ENCODE measurements around the gene FAM227B. TPM values are rescaled to one million over a fixed set of nuclear protein-coding genes. Genes with fewer than 3 reads are reported as not detected.

The FAM227B gene
- total and polyA plus RNA-seq, 9 donors: 7.0 to 21.8 (median 11.5) TPM

DNA sequence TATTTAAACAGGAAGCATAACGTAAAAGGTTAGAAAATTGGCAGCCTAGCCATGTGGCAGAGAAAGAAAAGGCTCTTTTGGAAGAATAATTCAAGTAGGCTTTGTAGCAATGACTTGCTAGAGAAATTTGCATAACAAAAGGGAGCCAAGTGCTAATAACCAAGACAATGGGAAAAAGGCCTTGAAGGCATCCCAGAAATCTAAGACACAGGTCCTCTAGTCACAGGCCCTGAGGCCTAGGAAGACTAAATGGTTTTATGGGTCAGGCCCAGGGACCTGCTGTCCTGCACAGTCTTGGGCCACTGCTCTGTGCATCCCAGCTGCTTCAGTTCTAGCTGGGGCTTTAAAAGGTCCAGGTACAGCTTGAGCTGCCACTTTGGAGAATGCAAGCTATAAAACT is 119.0 kb downstream of the FAM227B start:
- H3K4me1 ChIP-seq (ENCODE audit: insufficient read depth): no peaks in the 10 kb centered on the region
- 74 to 89% (median 79%) methylated on average over 1 of the region's 1 CpG for WGBS, 3 donors

DNA sequence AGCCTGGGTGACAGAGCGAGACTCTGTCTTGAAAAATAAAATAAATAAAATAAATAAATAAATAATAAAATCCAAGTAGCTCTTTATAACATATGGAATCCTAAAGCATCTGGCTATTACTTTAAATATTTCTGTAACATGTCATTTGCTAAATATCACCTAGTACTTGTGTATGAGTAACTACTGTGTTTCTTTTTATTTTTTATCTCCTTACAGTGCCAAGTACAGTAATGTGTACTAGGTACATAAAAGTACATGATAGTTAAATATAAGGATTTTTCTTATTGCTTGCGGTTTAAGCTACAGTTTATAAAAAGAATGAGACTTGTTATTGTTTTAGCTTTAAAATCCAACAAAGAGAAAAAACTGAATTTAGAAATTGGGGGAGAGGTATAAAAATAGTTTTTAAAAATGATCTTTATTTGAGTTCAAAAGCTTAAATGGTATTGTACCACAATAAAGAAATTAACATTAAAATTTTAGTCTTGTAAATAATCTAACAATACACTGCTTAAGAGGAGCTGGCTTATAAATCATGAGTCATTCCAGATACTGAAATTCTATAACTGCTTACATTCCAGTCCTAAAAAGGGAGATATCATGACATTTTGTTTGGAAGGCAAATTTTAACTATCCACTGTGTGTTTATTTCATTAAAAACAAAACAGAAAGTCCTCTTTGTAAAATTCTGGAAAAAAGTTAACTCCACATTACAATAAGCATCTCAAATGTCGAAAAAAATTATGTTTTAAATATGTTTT is 124.4 kb downstream of the FAM227B start:
- TF ChIP-seq, protein P1, sequence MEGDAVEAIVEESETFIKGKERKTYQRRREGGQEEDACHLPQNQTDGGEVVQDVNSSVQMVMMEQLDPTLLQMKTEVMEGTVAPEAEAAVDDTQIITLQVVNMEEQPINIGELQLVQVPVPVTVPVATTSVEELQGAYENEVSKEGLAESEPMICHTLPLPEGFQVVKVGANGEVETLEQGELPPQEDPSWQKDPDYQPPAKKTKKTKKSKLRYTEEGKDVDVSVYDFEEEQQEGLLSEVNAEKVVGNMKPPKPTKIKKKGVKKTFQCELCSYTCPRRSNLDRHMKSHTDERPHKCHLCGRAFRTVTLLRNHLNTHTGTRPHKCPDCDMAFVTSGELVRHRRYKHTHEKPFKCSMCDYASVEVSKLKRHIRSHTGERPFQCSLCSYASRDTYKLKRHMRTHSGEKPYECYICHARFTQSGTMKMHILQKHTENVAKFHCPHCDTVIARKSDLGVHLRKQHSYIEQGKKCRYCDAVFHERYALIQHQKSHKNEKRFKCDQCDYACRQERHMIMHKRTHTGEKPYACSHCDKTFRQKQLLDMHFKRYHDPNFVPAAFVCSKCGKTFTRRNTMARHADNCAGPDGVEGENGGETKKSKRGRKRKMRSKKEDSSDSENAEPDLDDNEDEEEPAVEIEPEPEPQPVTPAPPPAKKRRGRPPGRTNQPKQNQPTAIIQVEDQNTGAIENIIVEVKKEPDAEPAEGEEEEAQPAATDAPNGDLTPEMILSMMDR (IDR thresholded peaks at IDR 0.05): no peak
- no peak for TF ChIP-seq POLR2A (IDR thresholded peaks at IDR 0.05)
- TF ChIP-seq EP300 (IDR thresholded peaks at IDR 0.05): no peak
- intact Hi-C loops (cut with DNase I): no loop called here
- Histone ChIP-seq H3K27ac (no peak overlapping the region), H3K4me1 (ENCODE audit: insufficient read depth) (peaks cover 3% of the 10 kb centered on the region), H3K4me3 (no peak overlapping the region), H3K36me3 (no peaks in the 10 kb centered on the region), H3K9me3 (peaks cover 0 to 5% of the 10 kb centered on the region in 2 donors), H3K27me3 (no peaks in the 10 kb centered on the region)
- 32 to 49% (median 37%) methylated on average over 3 of the region's 3 CpGs for WGBS, 3 donors
- DNase-seq: no peak

More for the DNA sequence above, 119.0 kb downstream of the FAM227B start:
- Histone ChIP-seq H3K27ac (no peak overlapping the region), H3K9me3 (peaks cover 0 to 5% of the 10 kb centered on the region in 2 donors), H3K36me3 (no peaks in the 10 kb centered on the region), H3K27me3 (no peaks in the 10 kb centered on the region), H3K4me3 (no peak overlapping the region)
- no peak for DNase-seq
- intact Hi-C loops (cut with DNase I): no loop called here
- no peak for TF ChIP-seq POLR2A (IDR thresholded peaks at IDR 0.05)
- TF ChIP-seq, protein P1 (IDR thresholded peaks at IDR 0.05): no peak
- no peak for TF ChIP-seq EP300 (IDR thresholded peaks at IDR 0.05)

DNA sequence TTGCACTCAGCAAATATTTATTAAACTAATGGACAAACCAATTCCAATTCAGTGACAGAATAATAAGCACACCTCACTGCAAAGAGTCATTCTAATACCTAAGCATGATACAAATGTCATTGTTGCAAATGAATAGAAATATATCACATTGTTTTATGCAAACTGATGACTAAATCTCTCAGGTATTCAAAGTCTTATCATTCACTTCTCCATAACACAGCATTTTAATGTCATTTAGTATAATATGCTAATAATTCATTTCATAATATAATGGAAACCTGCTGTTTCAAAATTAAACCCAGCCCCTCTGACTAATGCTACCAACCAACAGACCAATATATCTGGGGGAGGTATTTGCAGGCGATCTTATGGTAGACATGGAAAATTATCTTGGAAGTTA is 125.8 kb downstream of the FAM227B start:
- intact Hi-C loops (cut with DNase I): no loop called here
- peaks cover 3% of the 10 kb centered on the region for H3K4me1 ChIP-seq (ENCODE audit: insufficient read depth)
- no peak overlapping the region for H3K4me3 ChIP-seq
- H3K36me3 ChIP-seq: no peaks in the 10 kb centered on the region
- WGBS, 3 donors: 81 to 91% (median 86%) methylated on average over 1 of the region's 1 CpG
- no peak overlapping the region for H3K27ac ChIP-seq
- TF ChIP-seq EP300 (IDR thresholded peaks at IDR 0.05) (no peak), POLR2A (IDR thresholded peaks at IDR 0.05) (no peak)
- TF ChIP-seq, protein P1 (IDR thresholded peaks at IDR 0.05): no peak
- DNase-seq: no peak
- no peaks in the 10 kb centered on the region for H3K27me3 ChIP-seq
- no peaks in the 10 kb centered on the region for H3K9me3 ChIP-seq

DNA sequence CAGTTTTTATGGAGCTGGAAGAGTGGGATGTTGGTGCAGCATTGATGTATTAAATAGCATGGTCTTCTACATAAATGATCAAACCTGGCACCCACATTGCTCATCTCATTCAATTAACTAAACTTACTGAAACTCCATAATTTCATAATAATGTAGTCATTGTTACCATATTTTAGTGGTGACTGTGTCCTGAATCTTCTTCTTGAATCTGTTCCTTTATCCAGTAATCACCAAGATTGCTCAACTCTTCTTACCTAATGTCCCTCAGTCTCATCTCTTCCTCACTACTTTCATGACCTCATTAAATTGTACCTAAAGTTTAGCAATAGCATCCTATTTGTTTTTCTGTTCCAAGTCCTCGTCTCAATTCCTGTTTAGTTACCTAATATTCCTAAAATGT is 127.8 kb downstream of the FAM227B start:
- WGBS, 3 donors: 87 to 100% (median 94%) methylated on average over 1 of the region's 1 CpG
- Histone ChIP-seq H3K9me3 (no peaks in the 10 kb centered on the region), H3K36me3 (no peaks in the 10 kb centered on the region), H3K4me3 (no peak overlapping the region), H3K27me3 (no peaks in the 10 kb centered on the region), H3K4me1 (ENCODE audit: insufficient read depth) (peaks cover 3% of the 10 kb centered on the region), H3K27ac (no peak overlapping the region)
- no peak for DNase-seq
- no peak for TF ChIP-seq EP300 (IDR thresholded peaks at IDR 0.05)
- TF ChIP-seq, protein P1 (IDR thresholded peaks at IDR 0.05): no peak
- no peak for TF ChIP-seq POLR2A (IDR thresholded peaks at IDR 0.05)
- intact Hi-C loops (cut with DNase I): no loop called here
